NCI-H226 (cell line): ENCODE data around the gene ARID1B.

Experiments used
- DNase-seq: peaks from one replicate; pipeline ENCODE4 v3.0.0-alpha.2; 2015

The ARID1B gene

DNA sequence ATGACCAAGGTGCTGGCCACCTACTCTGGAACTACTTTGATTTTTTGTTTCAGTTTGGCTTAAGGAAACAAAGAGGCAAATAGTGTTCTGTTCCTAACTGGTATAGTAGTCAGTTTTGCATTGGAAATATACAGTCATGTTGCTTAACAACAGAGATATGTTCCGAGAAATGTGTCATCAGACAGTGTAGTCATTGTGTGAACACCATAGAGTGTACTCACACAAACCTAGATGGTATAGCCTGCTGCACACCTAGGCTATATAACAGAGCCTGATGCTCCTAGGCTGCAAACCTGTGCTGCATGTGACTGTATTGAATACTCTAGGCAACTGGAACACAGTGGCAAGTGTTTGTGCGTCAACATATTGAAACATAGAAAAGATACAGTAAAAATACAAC lies 80.4 kb downstream of the ARID1B start:
- no peak for DNase-seq

DNA sequence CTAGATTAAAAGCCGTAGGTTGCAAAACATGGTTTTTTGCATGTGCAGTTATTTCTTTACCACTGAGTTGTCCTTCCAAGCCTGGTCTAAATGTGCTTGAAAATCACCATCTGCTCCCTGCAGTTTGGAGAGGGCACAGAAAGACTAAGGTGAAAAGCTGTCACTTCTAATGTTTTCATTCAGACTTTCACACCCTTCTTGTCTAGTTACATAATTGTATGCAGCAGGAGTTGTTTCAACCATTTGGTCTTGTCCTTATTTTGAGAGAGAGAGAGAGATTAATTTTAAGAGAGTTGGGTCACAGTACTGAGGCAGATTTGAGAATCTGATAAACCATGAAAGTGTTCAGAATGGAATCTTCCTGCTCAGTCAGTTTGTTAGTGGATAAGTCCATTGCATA lies 82.5 kb downstream of the ARID1B start:
- no peak for DNase-seq

GRCh38 chr6:156862711-156863110 lies 85.5 kb downstream of the ARID1B start:
- no peak for DNase-seq

DNA sequence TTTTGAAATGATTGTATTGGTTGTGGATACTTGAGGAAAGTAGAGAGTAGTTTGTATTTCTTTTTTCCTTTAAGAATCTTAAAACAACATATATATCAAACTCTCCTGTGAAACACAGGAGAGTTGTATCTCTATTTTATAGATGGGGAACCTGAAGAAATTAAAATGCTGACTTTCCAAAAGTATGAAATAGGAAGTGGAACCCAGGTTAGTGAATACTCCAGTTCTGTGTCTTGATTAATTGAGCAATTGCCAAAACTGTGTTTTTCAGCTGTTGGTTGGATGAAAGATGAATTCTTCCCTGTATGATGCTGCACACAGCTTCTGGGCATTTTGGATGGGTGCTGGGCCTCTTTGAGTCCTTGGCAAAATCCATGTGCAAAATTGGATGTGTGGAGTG lies 86.3 kb downstream of the ARID1B start:
- DNase-seq: no peak

GRCh38 chr6:156864557-156864956 lies 87.4 kb downstream of the ARID1B start:
- no peak for DNase-seq

GRCh38 chr6:156865019-156865629 lies 87.9 kb downstream of the ARID1B start:
- no peak for DNase-seq

- DNase-seq: no peak
Measured at GRCh38 chr6:156866220-156867015, 89.2 kb downstream of the ARID1B start.

- DNase-seq: no peak
Measured at GRCh38 chr6:156867121-156867520, 89.9 kb downstream of the ARID1B start.

DNA sequence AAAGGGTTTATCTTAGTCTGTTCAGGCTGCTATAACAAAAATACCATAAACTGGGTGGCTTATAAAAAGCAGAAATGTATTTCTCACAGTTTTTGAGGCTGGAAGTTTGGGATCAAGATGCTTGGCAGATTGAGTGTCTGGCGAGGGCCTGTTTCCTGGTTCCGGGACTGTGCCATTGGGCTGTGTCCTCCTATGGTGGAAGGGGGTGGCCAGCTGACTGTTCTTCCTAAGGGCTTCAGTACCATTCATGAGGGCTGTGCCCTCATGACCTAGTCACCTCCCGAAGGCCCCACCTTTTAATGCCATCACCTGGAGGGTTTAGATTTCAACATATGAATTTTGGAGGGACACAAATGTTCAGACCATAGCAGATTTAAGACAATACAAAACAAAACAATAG lies 91.2 kb downstream of the ARID1B start:
- no peak for DNase-seq

DNA sequence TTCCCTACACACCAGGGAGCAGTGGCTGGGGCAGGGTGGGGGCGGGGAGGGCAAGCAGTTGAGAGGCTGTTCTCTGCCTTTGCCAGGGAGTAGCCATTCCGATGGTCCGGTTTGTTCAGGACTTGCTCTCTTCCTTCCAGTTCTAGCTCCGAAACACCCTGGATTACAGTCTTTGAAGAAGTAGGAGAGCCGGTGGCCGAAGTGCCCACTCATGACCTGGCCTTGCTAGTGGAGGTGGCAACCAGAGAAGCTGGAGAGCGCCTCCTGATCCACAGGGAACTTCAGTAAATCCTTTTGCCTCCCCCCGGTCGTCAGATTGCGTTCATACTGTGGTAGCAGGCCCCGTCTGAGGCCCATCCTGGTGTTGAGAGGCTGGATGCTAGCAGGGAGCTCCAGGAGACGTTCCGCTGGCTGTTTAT lies 92.8 kb downstream of the ARID1B start:
- DNase-seq: no peak

GRCh38 chr6:156870924-156871539 lies 93.9 kb downstream of the ARID1B start:
- no peak for DNase-seq

DNA sequence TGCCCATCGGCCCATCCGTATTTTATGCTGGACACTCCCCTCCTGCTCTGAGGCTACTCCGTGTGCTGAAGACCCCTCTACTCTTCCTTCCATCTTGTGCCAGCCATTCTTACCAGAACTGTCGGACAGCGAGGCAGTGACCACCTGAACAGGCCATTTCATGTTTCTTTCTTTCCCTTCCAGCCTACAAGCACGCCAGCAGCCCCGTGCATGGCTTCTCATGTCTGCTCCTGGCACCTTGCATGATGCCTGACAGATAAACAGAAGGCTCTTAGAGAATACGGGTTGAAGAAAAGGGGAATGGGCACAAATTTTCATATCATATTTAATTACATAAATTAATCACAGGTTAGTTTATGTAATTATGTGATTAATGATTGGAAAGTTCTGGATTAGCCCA lies 95.7 kb downstream of the ARID1B start:
- DNase-seq: no peak

DNA sequence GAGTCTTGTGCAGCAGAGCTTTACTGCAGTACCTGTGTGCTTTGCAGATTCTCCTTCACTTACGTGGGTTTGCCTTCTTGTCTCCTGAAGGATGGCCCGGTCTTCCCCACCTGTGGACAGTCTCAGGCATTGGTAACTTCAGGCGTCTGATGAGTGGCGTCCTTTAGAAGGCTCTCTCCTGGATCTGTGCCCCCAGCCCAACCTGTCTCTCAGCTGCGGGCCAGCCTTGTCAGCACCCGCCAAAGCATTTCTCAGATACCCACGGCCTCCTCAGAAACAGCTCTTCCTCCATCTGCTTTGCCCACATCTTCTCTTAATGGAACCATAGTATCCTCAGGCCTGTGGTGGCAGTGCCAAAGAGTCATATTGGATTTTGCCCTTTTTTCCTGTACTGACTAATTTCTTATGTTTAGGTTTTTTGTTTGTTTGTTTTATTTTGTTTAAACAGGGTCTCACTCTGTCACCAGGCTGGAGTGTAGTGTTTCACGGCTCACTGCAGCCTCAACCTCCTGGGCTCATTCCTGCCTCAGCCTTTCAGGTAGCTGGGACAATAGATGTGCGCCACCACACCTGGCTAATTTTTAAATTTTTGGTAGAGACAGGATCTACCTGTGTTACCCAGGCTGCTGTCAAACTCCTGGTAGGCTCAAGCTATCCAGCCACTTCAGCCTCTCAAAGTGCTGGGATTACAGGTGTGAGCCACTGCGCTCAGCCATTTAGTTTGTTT lies 96.6 kb downstream of the ARID1B start:
- no peak for DNase-seq

DNA sequence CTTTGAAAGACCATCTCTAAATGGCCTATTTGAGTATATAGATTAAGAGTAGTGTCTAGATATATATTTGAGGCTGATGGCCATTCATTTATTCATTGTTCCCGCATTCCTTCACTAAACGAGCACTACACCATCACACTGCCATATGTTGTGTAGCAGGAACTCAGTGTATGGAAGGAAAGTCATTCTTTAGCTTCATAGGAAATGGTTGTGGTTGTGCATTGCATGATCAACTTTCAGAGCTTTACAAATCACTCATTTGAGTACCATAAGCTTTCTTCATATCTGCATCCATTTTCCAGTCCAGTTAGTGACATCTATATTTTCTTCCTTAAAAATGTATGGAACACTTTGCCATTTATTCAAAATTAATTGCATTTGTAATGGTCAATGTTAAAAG lies 97.9 kb downstream of the ARID1B start:
- no peak for DNase-seq

DNA sequence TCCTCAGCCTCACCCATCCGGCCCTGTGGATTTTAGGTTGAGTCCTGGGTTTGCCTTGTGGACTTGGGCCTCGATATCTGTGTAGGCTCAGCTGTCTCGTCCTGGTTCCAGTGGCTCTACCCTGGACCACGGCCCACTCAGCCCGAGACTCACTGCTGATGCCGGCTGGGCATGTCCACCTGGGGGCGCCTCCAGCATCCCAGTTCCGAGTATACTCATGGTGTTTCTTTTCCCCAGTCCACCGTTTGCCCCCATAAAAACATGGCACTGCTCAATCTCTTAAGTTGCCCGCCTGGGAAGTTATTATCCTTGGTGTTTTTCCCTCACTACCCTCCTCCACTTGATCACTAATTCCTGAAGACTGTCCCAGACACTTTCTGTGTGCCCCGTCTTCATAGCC lies 99.1 kb downstream of the ARID1B start:
- DNase-seq: no peak

DNA sequence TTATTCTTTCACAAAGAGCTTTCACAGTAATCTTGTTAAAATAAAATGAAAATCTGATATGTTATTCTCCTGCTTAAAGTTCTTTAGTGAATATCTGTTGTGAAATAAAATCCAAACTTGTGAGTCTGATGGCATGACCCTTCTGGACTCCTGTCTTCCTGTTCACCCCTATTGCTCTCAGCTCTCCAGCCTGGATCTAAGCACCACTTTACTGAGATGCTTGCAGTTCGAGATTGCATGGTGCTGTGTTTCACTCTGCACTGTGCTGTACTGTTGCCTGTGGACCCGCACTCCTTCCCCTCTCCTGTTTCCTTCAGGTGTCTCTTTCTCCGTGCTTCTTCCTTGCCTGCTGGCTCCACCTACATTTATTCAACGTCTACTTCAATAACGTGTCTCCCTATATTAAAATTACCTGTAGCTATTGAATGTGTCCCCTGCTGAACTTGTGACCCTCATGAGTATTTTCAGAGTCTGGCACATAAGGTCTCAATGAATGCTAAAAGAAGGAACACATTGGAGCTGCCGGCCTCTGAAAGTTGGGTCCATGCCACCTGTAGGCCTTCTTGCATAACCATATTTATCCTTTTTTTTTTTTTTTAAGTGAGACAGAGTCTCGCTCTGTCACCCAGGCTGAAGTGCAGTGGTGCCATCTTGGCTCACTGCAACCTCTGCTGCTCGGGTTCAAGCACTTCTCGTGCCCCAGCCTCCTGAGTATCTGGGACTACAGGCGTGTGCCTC lies 100.1 kb downstream of the ARID1B start:
- no peak for DNase-seq

- no peak for DNase-seq
Measured at GRCh38 chr6:156878681-156879080, 101.5 kb downstream of the ARID1B start.

DNA sequence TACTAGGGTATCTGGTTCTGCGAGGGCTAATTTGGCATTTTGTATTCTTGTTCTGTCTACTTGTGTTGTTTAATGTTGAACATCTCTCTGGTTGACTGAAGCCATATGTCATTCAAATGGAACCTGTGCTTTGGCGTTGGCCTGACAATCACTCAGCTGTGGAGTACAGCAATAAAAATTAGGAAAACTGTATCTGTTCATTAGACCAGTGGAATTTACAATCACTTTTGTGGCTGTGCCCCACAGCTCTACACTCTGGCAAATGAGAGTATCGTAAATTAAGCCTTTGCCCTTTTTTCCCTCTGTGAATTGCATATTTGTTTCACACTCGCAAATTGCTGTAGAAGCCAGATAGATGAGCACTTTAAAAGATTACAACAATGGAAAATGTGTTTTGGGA lies 102.0 kb downstream of the ARID1B start:
- DNase-seq: no peak

DNA sequence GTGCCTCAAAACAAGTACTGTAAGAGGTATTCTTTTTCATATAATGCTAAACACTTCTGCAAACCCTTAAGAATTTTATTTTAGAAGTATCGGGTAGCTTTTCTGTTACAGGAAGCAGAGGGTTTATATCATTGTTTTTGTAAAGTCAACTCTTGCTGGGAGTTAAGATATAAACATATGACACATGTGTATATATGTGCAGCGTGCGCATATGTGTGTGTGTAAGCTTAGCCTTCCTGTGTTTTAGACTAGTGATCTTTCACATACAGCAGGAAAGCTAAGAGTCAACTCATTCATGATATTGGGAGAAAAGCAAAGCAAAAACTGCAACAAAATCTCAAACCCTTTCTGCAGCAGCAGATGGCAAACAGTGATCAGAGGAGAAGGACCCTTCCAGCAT lies 102.4 kb downstream of the ARID1B start:
- DNase-seq: no peak

- DNase-seq: no peak
Measured at GRCh38 chr6:156880913-156881312, 103.7 kb downstream of the ARID1B start.

DNA sequence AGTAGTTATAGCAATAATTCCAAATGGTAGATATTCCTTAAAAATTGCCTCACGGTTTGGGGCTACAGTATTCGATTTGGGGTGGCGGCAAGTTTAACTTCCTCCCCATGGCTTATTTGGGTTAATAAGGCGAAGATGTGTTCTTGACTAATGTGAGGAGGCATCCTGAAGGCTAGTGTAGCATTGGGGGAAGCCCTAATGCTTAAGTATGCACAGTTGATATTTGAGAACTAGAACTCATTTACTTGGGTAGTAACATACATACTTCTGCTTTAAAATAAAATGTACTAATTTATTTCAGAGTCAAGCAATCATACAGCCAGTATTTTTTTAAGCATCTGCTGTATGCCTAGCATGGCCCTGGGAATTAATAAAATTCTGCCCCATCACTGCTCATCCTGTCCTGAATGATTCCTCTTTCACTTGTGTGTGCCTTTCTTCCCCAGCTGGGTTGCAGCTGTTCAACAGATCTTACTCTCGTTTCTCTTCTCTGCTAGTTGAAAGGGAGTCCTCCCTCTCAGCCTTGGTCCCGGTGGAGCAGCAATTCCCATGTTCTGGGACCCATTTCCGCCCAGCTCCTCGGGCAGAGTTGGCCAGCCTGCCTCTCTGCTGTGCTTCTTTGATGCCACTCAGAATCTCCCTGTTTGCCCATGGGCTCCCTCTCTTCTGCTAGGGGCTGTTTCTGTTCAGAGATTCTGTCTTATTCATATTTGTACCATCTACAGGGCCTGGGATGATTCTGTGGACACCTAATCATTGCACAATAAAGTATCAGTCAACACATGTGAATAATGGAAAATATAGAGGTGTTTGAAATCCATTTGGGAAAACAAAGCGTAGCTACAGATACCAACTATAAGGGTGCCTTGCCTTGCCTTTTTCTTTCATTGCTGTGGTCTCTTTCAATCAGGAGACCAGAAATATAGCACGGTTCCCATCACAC lies 104.8 kb downstream of the ARID1B start:
- DNase-seq: no peak
